HFFc6 (cell line): ENCODE measurements around the gene POLR2F. TPM values are rescaled to one million over a fixed set of nuclear protein-coding genes. Genes with fewer than 3 reads are reported as not detected.

Experiments
- DNase-seq: peaks from one replicate; pipeline ENCODE4 v3.0.0-alpha.2; 2018
- H3K27ac Mint-ChIP-seq: 2 replicates; pipeline ENCODE4 v1.8.0; 2020; ENCODE audit warnings: mild to moderate bottlenecking, mixed read lengths
- H3K27me3 Mint-ChIP-seq: 2 replicates; pipeline ENCODE4 v1.8.0; 2021; ENCODE audit warnings: mild to moderate bottlenecking, moderate library complexity, mixed read lengths; ENCODE audit not compliant: insufficient read depth
- H3K36me3 Mint-ChIP-seq: 2 replicates; pipeline ENCODE4 v1.8.0; 2021; ENCODE audit warnings: low read depth, mixed read lengths
- H3K4me1 Mint-ChIP-seq: 2 replicates; pipeline ENCODE4 v1.8.0; 2020; ENCODE audit warnings: low read depth, mixed read lengths
- H3K4me3 Mint-ChIP-seq: 2 replicates; pipeline ENCODE4 v1.8.0; 2020; ENCODE audit warnings: mild to moderate bottlenecking, moderate library complexity, mixed read lengths
- H3K9me3 Mint-ChIP-seq: 2 replicates; pipeline ENCODE4 v1.8.0; 2020; ENCODE audit warnings: mild to moderate bottlenecking, mixed read lengths
- total RNA-seq, 6 experiments: library from RNA; stranded (reverse); fragmentation: NEBNext Ultra II Directional; extraction: Animal tissue kit (Norgen Biotek cat#: 25700); gene quantifications; 2 replicates in 1 of 6; 3 replicates in 5 of 6; pipeline ENCODE4 v1.2.3, GENCODE V29; 2021
- TF ChIP-seq, protein P1 (sequence below): fragments of 200-600 bp; sonication (generic); IDR thresholded peaks from 2 replicates; pipeline ENCODE4 v1.5.0; 2021; ENCODE audit warnings: antibody characterized with exemption, mild to moderate bottlenecking

POLR2F gene
- total RNA-seq, 6 experiments from 2014 or later: 91.6 to 130 (median 107) TPM

DNA sequence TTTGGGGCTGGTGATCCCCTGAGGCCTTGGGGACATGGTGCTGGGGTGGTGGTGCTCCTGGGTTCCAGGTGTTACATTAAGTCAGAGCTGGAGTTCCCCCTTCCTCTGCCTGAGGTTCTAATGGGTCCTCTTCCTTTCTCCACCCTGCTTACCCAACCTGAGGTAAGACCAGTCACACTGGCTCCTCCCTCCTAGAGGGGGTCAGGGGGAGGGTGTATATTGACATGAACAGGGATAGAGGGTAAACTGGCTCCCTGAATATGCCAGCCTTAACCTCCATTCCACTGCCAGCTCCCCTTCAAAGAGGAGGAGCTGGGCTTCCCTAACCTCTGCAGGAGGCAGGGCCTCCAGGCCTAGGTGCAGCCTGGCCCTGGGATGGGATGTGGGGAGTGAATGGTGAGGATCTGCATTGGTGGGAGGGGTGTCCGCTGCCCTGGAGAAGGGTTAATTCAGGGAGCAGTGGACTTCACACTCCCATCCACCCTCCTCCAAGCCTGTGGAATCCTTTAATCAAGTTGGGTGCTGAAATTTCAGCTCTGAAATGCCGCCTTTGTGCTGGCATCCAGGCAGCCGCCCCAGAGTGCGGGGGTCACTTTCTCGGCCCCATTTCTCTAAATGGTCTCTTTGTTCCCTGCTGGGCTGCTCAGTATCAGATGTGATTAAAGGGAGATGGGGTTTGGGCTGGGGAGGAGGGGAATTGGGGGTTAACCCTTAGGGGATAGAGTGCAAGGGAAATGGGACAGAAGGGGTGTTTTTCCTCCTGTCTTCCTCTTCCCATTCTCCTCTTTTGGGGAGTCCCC is 15.2 kb downstream of the POLR2F start:
- H3K27me3 Mint-ChIP-seq: peaks cover 2% of the 10 kb centered on the region; the same call in 1 of the 2 replicates
- peaks cover 19% of the 10 kb centered on the region for H3K4me1 Mint-ChIP-seq

DNA sequence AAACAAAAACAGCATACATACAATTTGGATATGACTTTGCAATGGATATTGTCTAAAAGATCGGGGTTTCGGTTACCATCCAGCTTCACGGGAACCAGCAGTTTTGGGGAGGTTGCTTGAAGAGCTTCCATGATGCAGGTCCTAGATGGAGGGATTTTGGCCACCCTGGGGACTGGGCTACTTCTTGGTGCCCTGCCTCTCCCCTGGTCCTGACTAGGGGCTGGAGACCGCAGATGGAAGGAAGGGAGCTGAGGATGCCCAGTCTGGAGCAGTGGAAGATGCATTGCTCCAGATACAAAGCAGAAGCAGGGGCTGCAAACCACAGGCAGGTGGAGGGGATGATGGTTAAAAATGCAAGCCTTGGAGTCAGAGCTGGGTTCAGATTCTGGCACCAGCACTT is 17.4 kb downstream of the POLR2F start:
- H3K27ac Mint-ChIP-seq: no peak overlapping the region
- peaks cover 9% of the 10 kb centered on the region for H3K4me1 Mint-ChIP-seq
- peaks cover 2% of the 10 kb centered on the region; the same call in 1 of the 2 replicates for H3K27me3 Mint-ChIP-seq
- no peak overlapping the region for H3K4me3 Mint-ChIP-seq
- H3K9me3 Mint-ChIP-seq: no peaks in the 10 kb centered on the region
- peaks cover 31% of the 10 kb centered on the region for H3K36me3 Mint-ChIP-seq
- TF ChIP-seq, protein P1, sequence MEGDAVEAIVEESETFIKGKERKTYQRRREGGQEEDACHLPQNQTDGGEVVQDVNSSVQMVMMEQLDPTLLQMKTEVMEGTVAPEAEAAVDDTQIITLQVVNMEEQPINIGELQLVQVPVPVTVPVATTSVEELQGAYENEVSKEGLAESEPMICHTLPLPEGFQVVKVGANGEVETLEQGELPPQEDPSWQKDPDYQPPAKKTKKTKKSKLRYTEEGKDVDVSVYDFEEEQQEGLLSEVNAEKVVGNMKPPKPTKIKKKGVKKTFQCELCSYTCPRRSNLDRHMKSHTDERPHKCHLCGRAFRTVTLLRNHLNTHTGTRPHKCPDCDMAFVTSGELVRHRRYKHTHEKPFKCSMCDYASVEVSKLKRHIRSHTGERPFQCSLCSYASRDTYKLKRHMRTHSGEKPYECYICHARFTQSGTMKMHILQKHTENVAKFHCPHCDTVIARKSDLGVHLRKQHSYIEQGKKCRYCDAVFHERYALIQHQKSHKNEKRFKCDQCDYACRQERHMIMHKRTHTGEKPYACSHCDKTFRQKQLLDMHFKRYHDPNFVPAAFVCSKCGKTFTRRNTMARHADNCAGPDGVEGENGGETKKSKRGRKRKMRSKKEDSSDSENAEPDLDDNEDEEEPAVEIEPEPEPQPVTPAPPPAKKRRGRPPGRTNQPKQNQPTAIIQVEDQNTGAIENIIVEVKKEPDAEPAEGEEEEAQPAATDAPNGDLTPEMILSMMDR: no peak
- DNase-seq: no peak

More for the DNA sequence above, 15.2 kb downstream of the POLR2F start:
- Mint-ChIP-seq H3K9me3 (no peaks in the 10 kb centered on the region), H3K27ac (no peak overlapping the region), H3K36me3 (peaks cover 23% of the 10 kb centered on the region), H3K4me3 (no peak overlapping the region)
- DNase-seq: no peak
- TF ChIP-seq, protein P1: no peak

DNA sequence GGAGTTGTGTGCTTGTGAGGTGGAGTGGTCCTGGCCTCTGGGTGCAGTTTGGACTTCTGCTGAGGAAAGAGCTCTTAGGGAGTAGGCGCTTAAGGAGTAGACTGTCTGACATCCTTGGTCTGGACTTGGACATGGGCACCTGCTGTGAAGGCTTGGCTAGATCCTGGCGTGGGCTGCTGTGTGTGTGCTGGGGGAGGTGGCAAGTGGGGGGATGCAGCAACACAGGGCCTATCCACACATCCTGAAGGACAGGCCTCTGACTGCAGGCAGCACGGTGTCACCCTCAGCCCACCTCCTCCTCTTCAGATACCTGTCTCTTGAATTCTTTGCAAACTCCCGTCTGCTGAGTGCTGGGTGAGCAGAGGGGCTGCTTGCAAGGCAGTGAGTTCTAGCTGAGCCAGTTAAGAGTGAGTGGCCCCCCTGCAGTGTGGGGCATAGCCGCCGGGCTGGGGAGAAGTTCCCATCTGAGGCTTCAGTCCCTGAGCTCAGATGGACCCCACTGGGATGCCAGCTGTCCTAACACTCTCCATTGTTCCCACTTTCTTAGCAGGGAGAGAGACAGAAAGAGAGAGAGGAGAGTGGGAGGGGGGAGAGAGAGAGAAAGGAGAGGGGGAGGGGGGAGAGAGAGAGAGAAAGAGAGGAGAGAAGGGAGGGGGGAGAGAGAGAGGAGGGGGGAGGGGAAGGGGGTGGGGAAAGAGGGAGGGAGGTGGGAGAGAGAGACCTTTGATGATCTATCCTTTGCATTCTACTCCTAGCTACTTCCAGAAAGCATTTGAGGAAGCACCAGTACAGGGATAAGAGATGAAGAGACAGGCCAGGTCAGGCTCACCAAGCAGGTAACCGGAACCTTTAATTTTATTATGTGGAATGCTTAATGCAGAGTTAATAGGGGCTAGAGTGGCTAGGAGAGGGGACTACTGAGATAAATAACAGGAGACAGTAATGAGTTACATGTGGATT is 18.3 kb downstream of the POLR2F start:
- Mint-ChIP-seq H3K27me3 (peaks cover 2% of the 10 kb centered on the region; the same call in 1 of the 2 replicates), H3K36me3 (peaks cover 28% of the 10 kb centered on the region), H3K27ac (no peak overlapping the region), H3K9me3 (no peaks in the 10 kb centered on the region), H3K4me1 (0 out of 2 replicates have a peak, but pooled peaks cover 5% of the 10 kb centered on the region), H3K4me3 (no peak overlapping the region)
- no peak for DNase-seq
- TF ChIP-seq, protein P1: no peak

DNA sequence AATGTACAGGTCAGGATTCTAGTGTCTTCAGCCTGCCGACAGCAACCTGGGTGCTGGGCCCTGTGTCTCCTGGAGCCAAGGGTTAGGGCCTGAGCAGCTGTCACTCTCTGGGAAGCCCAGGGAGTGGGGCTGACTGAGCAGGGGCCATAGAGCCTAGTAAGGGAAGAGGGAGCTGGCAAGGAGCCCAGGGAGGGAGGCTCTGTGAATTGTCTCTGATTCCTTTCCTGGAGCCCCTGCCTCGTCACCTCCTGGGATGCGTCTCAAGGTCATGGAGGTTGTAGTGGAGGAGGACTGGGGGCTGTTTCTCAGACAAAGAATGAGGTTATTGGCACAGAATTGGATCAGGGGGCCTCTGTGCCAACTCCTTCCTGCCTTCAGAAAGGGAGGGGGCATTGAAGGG is 19.0 kb downstream of the POLR2F start:
- no peak overlapping the region for H3K27ac Mint-ChIP-seq
- H3K36me3 Mint-ChIP-seq: peaks cover 21% of the 10 kb centered on the region
- H3K4me3 Mint-ChIP-seq: no peak overlapping the region
- DNase-seq: no peak
- TF ChIP-seq, protein P1: no peak
- peaks cover 2% of the 10 kb centered on the region; the same call in 1 of the 2 replicates for H3K27me3 Mint-ChIP-seq
- no peaks in the 10 kb centered on the region for H3K4me1 Mint-ChIP-seq
- H3K9me3 Mint-ChIP-seq: no peaks in the 10 kb centered on the region

DNA sequence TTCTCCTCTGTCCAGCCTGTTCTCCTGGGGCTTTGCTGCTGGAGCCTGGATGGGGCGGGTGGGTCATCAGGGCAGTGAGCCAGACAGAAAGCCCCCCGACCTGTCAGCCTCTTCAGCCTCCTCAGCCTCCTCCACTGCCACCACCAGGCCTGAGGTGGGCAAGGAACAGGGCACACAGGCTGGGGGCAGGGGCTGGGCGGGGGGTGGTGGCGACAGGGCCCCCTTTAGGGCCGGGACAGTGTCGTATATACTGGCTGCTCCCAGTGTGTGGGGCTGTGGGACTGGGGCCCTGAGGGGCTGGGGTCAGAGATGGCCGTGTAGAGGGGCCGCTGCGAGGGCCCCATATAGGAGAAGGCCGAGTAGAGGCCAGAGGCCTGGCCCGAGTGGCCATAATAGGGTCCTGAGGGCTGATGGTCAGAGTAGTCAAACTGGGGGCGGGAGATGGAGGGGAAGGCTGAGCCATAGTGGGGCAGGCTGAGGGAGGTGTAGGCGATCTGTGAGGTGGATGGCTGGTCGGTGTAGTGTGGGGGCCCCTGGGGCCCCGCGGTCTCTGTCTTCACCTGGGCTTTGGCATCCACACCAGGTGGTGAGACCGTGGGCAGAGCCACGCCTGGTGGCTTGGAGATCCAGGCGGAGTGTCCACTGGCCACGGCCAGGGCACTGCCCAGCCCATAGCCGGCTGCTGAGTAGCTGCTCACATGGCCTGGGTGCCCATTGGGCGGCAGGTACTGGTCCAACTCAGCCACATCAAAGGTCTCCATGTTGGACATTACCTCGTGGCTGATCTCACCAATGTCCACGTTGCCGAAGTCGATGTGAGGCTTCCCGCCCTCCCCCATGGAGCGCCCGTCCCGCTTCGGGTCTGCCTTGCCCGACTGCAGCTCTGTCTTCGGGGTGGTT is 20.0 kb downstream of the POLR2F start:
- Mint-ChIP-seq H3K9me3 (no peaks in the 10 kb centered on the region), H3K27me3 (peaks cover 2% of the 10 kb centered on the region; the same call in 1 of the 2 replicates), H3K36me3 (peaks cover 17% of the 10 kb centered on the region), H3K4me1 (no peaks in the 10 kb centered on the region), H3K4me3 (no peak overlapping the region), H3K27ac (no peak overlapping the region)
- no peak for DNase-seq
- TF ChIP-seq, protein P1: no peak
